Measurements from ENCODE around the gene NXPH2. TPM values are rescaled to one million over a fixed set of nuclear protein-coding genes. Genes with fewer than 3 reads are reported as not detected.
A peak's percentile ranks its signal among the peaks of the same experiment; 100 is the strongest.

Gene NXPH2
- total RNA-seq, 1 donor from 2014 or later, result 1.0 TPM

DNA sequence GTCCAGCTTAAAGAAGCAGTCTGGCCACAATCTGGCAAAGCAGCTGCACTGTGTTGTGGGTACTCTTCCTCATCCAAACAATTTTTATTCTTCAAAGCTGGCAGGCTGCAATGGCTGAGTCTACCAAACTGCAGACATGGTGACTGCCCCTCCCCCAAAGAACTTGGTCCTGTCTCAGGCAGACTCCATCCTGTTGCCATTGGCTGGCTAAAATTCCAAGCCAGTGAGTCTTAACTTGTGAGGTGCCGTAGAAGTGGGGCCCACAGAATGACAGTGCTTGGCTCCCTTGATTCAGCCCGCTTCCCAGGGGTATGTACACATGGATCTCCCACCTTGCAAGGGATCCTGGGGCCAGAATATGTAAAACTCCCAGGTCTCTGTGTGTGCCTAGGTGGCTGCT is 14.5 kb upstream of the NXPH2 start:
- H3K36me3 Mint-ChIP-seq (ENCODE audit: low read depth, unreplicated experiment), result no peaks in the 10 kb centered on the region
- DNase-seq (ENCODE audit: low read depth), result no peak
- no peak overlapping the region for H3K4me2 ChIP-seq (ENCODE audit: low read length)
- H3K4me3 Mint-ChIP-seq (ENCODE audit: unreplicated experiment), result no peak overlapping the region
- H3K4me1 Mint-ChIP-seq (ENCODE audit: low read depth, unreplicated experiment), result peaks cover 4% of the 10 kb centered on the region
- no peaks in the 10 kb centered on the region for H3K36me3 ChIP-seq (ENCODE audit: insufficient read depth, low read length)
- no peaks in the 10 kb centered on the region for H3K27me3 Mint-ChIP-seq (ENCODE audit: low read depth, unreplicated experiment)
- no peak overlapping the region for H3K4me3 ChIP-seq (ENCODE audit: insufficient read depth, low read depth, low read length)
- no peak overlapping the region for H3K27ac ChIP-seq (ENCODE audit: low read depth, low read length)
- TF ChIP-seq, protein P1, sequence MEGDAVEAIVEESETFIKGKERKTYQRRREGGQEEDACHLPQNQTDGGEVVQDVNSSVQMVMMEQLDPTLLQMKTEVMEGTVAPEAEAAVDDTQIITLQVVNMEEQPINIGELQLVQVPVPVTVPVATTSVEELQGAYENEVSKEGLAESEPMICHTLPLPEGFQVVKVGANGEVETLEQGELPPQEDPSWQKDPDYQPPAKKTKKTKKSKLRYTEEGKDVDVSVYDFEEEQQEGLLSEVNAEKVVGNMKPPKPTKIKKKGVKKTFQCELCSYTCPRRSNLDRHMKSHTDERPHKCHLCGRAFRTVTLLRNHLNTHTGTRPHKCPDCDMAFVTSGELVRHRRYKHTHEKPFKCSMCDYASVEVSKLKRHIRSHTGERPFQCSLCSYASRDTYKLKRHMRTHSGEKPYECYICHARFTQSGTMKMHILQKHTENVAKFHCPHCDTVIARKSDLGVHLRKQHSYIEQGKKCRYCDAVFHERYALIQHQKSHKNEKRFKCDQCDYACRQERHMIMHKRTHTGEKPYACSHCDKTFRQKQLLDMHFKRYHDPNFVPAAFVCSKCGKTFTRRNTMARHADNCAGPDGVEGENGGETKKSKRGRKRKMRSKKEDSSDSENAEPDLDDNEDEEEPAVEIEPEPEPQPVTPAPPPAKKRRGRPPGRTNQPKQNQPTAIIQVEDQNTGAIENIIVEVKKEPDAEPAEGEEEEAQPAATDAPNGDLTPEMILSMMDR (IDR thresholded peaks at IDR 0.05; ENCODE audit: insufficient read depth, low read depth, low read length), result no peak
- no peak for TF ChIP-seq EZH2 (IDR thresholded peaks at IDR 0.05; ENCODE audit: insufficient read depth, low read length)
- H3K4me1 ChIP-seq (ENCODE audit: insufficient read depth, low read length), result no peaks in the 10 kb centered on the region
- no peak overlapping the region for H2AFZ ChIP-seq (ENCODE audit: low read depth, low read length)
- H3K9me3 Mint-ChIP-seq (ENCODE audit: unreplicated experiment), result peaks cover 16% of the 10 kb centered on the region
- no peaks in the 10 kb centered on the region for H3K79me2 ChIP-seq (ENCODE audit: insufficient read depth, low read length)
- H3K27ac Mint-ChIP-seq (ENCODE audit: unreplicated experiment), result no peak overlapping the region
- no peak overlapping the region for H3K9ac ChIP-seq (ENCODE audit: low read length)
- FAIRE-seq, result no peak
- no peaks in the 10 kb centered on the region for H3K27me3 ChIP-seq (ENCODE audit: insufficient read depth, low read length)
- H4K20me1 ChIP-seq (ENCODE audit: insufficient read depth, low read length), result no peaks in the 10 kb centered on the region
- no peaks in the 10 kb centered on the region for H3K9me3 ChIP-seq (ENCODE audit: insufficient read depth, low read depth, low read length)

DNA sequence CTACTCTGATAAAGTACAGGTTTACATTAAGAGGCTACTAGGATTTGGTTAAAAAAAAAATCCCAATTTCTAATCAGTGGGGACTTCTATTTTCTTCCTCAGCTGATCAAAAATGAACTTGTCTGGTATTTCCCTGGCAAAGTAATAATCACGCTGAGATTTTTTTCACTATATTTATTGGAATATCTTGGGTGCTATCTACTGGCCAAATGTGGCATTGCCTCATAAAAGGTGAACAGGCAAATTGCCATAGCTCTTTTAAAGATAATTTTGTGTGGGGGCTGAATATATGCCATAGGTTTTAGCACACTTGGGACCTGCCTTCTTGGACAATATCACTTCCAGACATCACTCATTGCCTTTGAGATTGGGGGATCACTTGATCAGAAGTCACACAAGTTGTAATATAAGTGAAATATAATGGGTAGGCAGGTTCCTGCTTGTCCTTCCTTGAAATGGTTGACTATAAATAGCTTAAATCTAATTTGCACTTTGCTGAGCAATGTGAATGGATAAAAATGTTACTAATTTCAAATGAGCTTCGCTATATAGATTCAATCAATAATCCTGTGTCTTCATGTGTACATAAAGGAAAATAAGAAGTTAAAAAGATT is 7.0 kb upstream of the NXPH2 start:
- Histone ChIP-seq H3K27ac (ENCODE audit: low read depth, low read length) (no peak overlapping the region), H2AFZ (ENCODE audit: low read depth, low read length) (no peak overlapping the region), H3K36me3 (ENCODE audit: insufficient read depth, low read length) (no peaks in the 10 kb centered on the region), H3K27me3 (ENCODE audit: insufficient read depth, low read length) (peaks cover 18% of the 10 kb centered on the region), H3K4me1 (ENCODE audit: insufficient read depth, low read length) (no peaks in the 10 kb centered on the region), H3K79me2 (ENCODE audit: insufficient read depth, low read length) (no peaks in the 10 kb centered on the region), H3K9ac (ENCODE audit: low read length) (no peak overlapping the region), H3K9me3 (ENCODE audit: insufficient read depth, low read depth, low read length) (no peaks in the 10 kb centered on the region), H4K20me1 (ENCODE audit: insufficient read depth, low read length) (no peaks in the 10 kb centered on the region), H3K4me3 (ENCODE audit: insufficient read depth, low read depth, low read length) (no peak overlapping the region), H3K4me2 (ENCODE audit: low read length) (no peak overlapping the region)
- Mint-ChIP-seq H3K9me3 (ENCODE audit: unreplicated experiment) (peaks cover 2% of the 10 kb centered on the region), H3K4me1 (ENCODE audit: low read depth, unreplicated experiment) (no peaks in the 10 kb centered on the region), H3K27me3 (ENCODE audit: low read depth, unreplicated experiment) (peaks cover 25% of the 10 kb centered on the region), H3K4me3 (ENCODE audit: unreplicated experiment) (no peak overlapping the region), H3K27ac (ENCODE audit: unreplicated experiment) (no peak overlapping the region), H3K36me3 (ENCODE audit: low read depth, unreplicated experiment) (no peaks in the 10 kb centered on the region)
- TF ChIP-seq, protein P1 (IDR thresholded peaks at IDR 0.05; ENCODE audit: insufficient read depth, low read depth, low read length), result peak; percentile 73
- no peak for TF ChIP-seq EZH2 (IDR thresholded peaks at IDR 0.05; ENCODE audit: insufficient read depth, low read length)
- FAIRE-seq, result peak; percentile 43
- DNase-seq (ENCODE audit: low read depth), result peak; percentile 23

GRCh38 chr2:138782383-138782782 is 2.2 kb upstream of the NXPH2 start:
- Histone ChIP-seq H3K9me3 (ENCODE audit: insufficient read depth, low read depth, low read length) (no peaks in the 10 kb centered on the region), H3K36me3 (ENCODE audit: insufficient read depth, low read length) (no peaks in the 10 kb centered on the region), H3K79me2 (ENCODE audit: insufficient read depth, low read length) (no peaks in the 10 kb centered on the region), H3K4me2 (ENCODE audit: low read length) (no peak overlapping the region), H3K4me3 (ENCODE audit: insufficient read depth, low read depth, low read length) (no peak overlapping the region), H3K27me3 (ENCODE audit: insufficient read depth, low read length) (peaks cover 49% of the 10 kb centered on the region), H3K4me1 (ENCODE audit: insufficient read depth, low read length) (peaks cover 9% of the 10 kb centered on the region), H4K20me1 (ENCODE audit: insufficient read depth, low read length) (no peaks in the 10 kb centered on the region), H3K9ac (ENCODE audit: low read length) (no peak overlapping the region), H2AFZ (ENCODE audit: low read depth, low read length) (no peak overlapping the region), H3K27ac (ENCODE audit: low read depth, low read length) (no peak overlapping the region)
- no peaks in the 10 kb centered on the region for H3K36me3 Mint-ChIP-seq (ENCODE audit: low read depth, unreplicated experiment)
- TF ChIP-seq, protein P1 (IDR thresholded peaks at IDR 0.05; ENCODE audit: insufficient read depth, low read depth, low read length), result no peak
- no peak for TF ChIP-seq EZH2 (IDR thresholded peaks at IDR 0.05; ENCODE audit: insufficient read depth, low read length)
- peaks cover 59% of the 10 kb centered on the region for H3K27me3 Mint-ChIP-seq (ENCODE audit: low read depth, unreplicated experiment)
- no peaks in the 10 kb centered on the region for H3K9me3 Mint-ChIP-seq (ENCODE audit: unreplicated experiment)
- peaks cover 11% of the 10 kb centered on the region for H3K4me1 Mint-ChIP-seq (ENCODE audit: low read depth, unreplicated experiment)
- no peak for DNase-seq (ENCODE audit: low read depth)
- no peak overlapping the region for H3K27ac Mint-ChIP-seq (ENCODE audit: unreplicated experiment)
- no peak overlapping the region for H3K4me3 Mint-ChIP-seq (ENCODE audit: unreplicated experiment)
- no peak for FAIRE-seq

Data from astrocyte (in vitro differentiated cells and primary cell).